DOHH2 (cell line): ENCODE data around the gene ZNF668.
A peak's percentile ranks its signal among the peaks of the same experiment; 100 is the strongest.

ENCODE experiments used
- H3F3A ChIP-seq: fragments of 200-600 bp; sonication (generic), shearing (Covaris generic); 2 replicates; pipeline ENCODE4 v1.6.0; 2016; ENCODE audit warnings: antibody characterized with exemption, mild to moderate bottlenecking; ENCODE audit not compliant: control insufficient read depth, insufficient read depth
- H3K27ac ChIP-seq: fragments of 200-600 bp; sonication (generic); 2 replicates; pipeline ENCODE4 v1.5.1; 2014; ENCODE audit warnings: low read depth, mild to moderate bottlenecking, low read length, moderate library complexity
- H3K27me3 ChIP-seq: fragments of 200-600 bp; sonication (generic); 2 replicates; pipeline ENCODE4 v1.6.1; 2014; ENCODE audit warnings: mild to moderate bottlenecking, low read length, mixed read lengths; ENCODE audit not compliant: control insufficient read depth
- H3K36me3 ChIP-seq: fragments of 200-600 bp; sonication (generic); 2 replicates; pipeline ENCODE4 v1.6.1; 2014; ENCODE audit warnings: mild to moderate bottlenecking, low read length, moderate library complexity, mixed read lengths; ENCODE audit not compliant: control insufficient read depth
- H3K4me1 ChIP-seq: fragments of 200-600 bp; sonication (generic); 2 replicates; pipeline ENCODE4 v1.6.1; 2014; ENCODE audit warnings: mild to moderate bottlenecking, low read length, mixed read lengths; ENCODE audit not compliant: control insufficient read depth
- H3K4me2 ChIP-seq: fragments of 200-600 bp; sonication (generic); 2 replicates; pipeline ENCODE4 v1.6.0; 2014; ENCODE audit warnings: mild to moderate bottlenecking, low read length, moderate library complexity
- H3K4me3 ChIP-seq: fragments of 200-600 bp; sonication (generic); 2 replicates; pipeline ENCODE4 v1.5.1; 2014; ENCODE audit warnings: mild to moderate bottlenecking, low read length, mixed read lengths
- H3K79me2 ChIP-seq: fragments of 200-600 bp; sonication (generic); 2 replicates; pipeline ENCODE4 v1.6.1; 2014; ENCODE audit warnings: mild to moderate bottlenecking, low read length, mixed read lengths; ENCODE audit not compliant: control insufficient read depth
- H3K9me2 ChIP-seq: fragments of 200-600 bp; sonication (generic); replicated peaks from 2 replicates; pipeline ENCODE4 v1.6.1; 2014; ENCODE audit warnings: mild to moderate bottlenecking, low read length, mixed read lengths; ENCODE audit not compliant: control insufficient read depth
- H3K9me3 ChIP-seq: fragments of 200-600 bp; sonication (generic); 2 replicates; pipeline ENCODE4 v1.6.1; 2014; ENCODE audit warnings: antibody characterized with exemption, low read length, mixed read lengths; ENCODE audit not compliant: control insufficient read depth, insufficient read depth
- H4K20me1 ChIP-seq: fragments of 200-600 bp; sonication (generic); 2 replicates; pipeline ENCODE4 v1.6.0; 2014; ENCODE audit warnings: low read depth, mild to moderate bottlenecking, antibody characterized with exemption, low read length, moderate library complexity; ENCODE audit not compliant: control insufficient read depth, insufficient read depth
- EZH2phosphoT487 ChIP-seq: fragments of 200-600 bp; sonication (generic); IDR thresholded peaks from 2 replicates; pipeline ENCODE4 v1.6.1; 2017; ENCODE audit warnings: borderline replicate concordance, mild to moderate bottlenecking, antibody characterized with exemption, low read length, moderate library complexity, mixed read lengths
- TF ChIP-seq, protein P1 (sequence below): fragments of 200-600 bp; sonication (generic); IDR thresholded peaks from one replicate; pipeline ENCODE4 v1.5.1; 2014; ENCODE audit warnings: antibody characterized with exemption, mild to moderate bottlenecking, low read depth, low read length; ENCODE audit not compliant: poor library complexity, severe bottlenecking

Gene ZNF668

GRCh38 chr16:31099860-31100638 is 26.0 kb upstream of the ZNF668 start:
- Histone ChIP-seq H3K4me1 (peaks cover 8% of the 10 kb centered on the region), H3K4me3 (no peak overlapping the region), H3K79me2 (no peaks in the 10 kb centered on the region), H3K9me3 (no peaks in the 10 kb centered on the region), H3K27ac (no peak overlapping the region), H3K9me2 (no peaks in the 10 kb centered on the region), H3K36me3 (no peaks in the 10 kb centered on the region), H3K27me3 (no peaks in the 10 kb centered on the region), H3F3A (no peaks in the 10 kb centered on the region), H4K20me1 (no peaks in the 10 kb centered on the region), H3K4me2 (no peak overlapping the region)
- TF ChIP-seq EZH2phosphoT487: no peak
- TF ChIP-seq, protein P1, sequence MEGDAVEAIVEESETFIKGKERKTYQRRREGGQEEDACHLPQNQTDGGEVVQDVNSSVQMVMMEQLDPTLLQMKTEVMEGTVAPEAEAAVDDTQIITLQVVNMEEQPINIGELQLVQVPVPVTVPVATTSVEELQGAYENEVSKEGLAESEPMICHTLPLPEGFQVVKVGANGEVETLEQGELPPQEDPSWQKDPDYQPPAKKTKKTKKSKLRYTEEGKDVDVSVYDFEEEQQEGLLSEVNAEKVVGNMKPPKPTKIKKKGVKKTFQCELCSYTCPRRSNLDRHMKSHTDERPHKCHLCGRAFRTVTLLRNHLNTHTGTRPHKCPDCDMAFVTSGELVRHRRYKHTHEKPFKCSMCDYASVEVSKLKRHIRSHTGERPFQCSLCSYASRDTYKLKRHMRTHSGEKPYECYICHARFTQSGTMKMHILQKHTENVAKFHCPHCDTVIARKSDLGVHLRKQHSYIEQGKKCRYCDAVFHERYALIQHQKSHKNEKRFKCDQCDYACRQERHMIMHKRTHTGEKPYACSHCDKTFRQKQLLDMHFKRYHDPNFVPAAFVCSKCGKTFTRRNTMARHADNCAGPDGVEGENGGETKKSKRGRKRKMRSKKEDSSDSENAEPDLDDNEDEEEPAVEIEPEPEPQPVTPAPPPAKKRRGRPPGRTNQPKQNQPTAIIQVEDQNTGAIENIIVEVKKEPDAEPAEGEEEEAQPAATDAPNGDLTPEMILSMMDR: no peak

DNA sequence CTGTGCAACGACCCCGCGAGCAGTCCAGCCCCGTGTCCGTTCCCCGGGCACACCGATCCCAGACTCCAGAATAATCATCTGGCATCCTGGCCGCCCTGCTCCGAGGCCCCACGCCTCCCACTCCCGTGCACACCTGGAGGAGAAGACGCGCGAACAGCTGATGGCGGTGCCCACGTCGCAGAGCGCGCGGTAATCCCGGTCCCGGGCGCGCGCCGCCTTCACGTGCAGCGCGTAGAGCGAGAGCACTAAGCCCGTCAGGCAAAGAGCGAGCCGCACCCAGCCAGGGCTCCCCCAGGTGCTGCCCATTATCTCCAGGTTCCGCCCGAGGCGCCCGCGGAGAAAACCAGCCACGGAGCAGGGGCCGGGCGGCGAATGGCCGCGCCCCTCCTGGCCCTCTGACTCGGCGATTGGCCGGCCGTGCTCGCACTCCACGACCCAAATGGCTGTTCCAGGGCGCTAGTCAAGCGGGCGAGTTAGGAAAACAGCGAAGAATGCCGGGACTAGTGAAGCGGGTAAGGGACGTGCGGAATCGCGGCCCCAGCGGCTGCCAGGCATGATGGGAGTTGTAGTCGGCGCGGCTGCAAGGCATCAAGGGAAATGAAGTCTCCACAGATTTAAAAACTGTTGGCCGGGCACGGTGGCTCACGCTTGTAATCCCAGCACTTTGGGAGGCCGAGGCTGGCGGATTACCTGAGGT is 20.5 kb upstream of the ZNF668 start, which contains the start of gene VKORC1:
Gene VKORC1 (minus strand): TSS at position 374 of the 697 bp plus-strand sequence. CDS start 68 bp downstream, at position 306.
- TF ChIP-seq, protein P1: peak; percentile 9
- no peak for TF ChIP-seq EZH2phosphoT487
- Histone ChIP-seq H3F3A (no peaks in the 10 kb centered on the region), H3K4me3 (peak within 1 kb of the TSS; percentile 88), H3K27me3 (no peaks in the 10 kb centered on the region), H3K36me3 (peaks cover 13% of the 10 kb centered on the region), H3K4me1 (peaks cover 16% of the 10 kb centered on the region), H3K79me2 (peaks cover 30% of the 10 kb centered on the region), H3K4me2 (peak within 1 kb of the TSS; percentile 91), H4K20me1 (no peaks in the 10 kb centered on the region), H3K9me3 (no peaks in the 10 kb centered on the region), H3K27ac (peak within 1 kb of the TSS; percentile 70), H3K9me2 (no peaks in the 10 kb centered on the region)

DNA sequence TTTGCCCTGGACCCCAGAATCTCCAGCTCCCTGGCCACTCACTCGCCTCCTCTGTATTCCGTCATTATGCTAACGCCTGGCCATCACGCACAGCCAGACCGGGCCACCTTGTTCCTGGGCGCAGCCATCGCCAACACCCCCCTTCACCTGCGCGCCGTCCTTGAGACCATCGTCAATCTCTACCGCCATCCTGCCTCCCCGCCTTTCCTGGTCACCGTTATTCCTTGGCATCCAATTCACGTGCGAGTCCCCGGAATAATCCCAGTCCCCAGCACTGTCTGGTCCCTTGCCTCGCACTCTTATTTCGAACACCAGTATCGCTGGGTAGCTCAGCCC is 20.0 kb upstream of the ZNF668 start:
- no peaks in the 10 kb centered on the region for H3F3A ChIP-seq
- H3K4me2 ChIP-seq: peak overlapping the region; percentile 91
- H4K20me1 ChIP-seq: no peaks in the 10 kb centered on the region
- peak overlapping the region; percentile 88 for H3K4me3 ChIP-seq
- H3K9me2 ChIP-seq: no peaks in the 10 kb centered on the region
- peaks cover 16% of the 10 kb centered on the region for H3K4me1 ChIP-seq
- H3K36me3 ChIP-seq: peaks cover 16% of the 10 kb centered on the region
- H3K9me3 ChIP-seq: no peaks in the 10 kb centered on the region
- peaks cover 30% of the 10 kb centered on the region for H3K79me2 ChIP-seq
- TF ChIP-seq EZH2phosphoT487: no peak
- TF ChIP-seq, protein P1: no peak
- H3K27me3 ChIP-seq: no peaks in the 10 kb centered on the region
- H3K27ac ChIP-seq: peak overlapping the region; percentile 70
